HG02759 (cell line): ENCODE data around the gene ROR2.

Experiments
- ATAC-seq: cut with Tn5 transposase; IDR thresholded peaks from one replicate; pipeline ENCODE4 v1.9.1; 2021; ENCODE audit warnings: mild to moderate bottlenecking, moderate library complexity; ENCODE audit not compliant: unreplicated experiment

The ROR2 gene

DNA sequence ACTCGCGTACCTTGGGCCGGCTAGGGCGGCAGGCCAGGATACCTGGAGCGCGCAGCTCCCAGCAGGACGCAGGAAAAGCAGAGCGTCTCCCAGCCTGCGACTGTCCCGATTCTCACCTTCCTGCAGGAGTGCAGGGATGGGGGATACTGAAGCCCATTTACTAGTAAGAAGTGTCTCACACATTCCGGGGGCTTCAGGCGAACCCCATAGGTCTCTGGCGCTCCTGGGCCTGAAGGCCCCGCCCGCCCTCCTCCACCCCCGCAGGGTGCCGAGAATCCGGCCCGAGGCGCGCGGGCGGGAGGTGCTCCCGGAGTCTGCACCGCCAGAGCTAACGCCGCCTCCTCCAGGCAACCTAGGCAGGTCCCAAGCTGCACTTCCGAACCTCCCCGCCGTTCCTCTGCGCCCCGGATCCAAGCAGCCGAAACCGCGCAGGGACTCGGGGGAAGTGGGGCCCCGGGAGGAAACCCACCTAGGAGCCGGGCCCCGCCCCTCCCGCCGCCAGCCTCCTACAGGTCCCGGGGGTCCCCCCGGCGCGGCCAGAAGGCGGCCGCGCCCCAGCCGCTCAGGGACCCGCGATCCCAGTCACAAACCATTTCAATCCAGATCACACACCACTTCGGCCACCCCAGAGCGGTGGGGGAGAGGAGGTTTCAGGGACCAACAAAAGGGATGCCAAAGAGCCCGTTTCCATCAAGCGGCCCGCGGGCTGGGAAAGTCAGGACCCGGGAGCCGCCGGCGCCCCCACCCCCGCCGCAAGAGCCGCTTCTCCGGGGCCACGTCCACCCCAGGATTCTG lies 1.2 kb downstream of the ROR2 start:
- ATAC-seq = no peak

DNA sequence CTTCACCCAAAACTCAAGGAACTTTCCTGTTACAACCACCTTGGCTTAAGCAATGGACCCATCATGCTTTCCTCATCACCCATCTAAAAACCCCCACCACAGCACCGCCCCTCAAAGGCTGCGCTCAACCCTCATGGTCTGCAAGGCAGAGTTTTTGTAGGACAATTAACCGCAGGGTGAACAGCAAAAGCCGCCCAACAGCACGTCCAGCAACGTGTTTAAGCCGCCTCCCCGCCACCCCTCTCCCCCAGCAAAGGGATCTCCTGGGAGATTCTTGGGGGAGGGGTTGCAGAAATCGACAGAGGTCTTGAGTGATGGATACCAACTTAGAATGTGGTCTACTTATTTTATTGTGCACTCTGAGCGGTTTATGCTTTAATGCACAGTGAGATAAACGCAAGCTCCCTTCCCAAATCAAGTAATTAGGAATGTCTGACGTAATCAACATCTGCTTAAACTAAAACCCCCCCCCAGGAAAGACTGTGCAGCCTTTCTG lies 1.9 kb downstream of the ROR2 start:
- no peak for ATAC-seq

DNA sequence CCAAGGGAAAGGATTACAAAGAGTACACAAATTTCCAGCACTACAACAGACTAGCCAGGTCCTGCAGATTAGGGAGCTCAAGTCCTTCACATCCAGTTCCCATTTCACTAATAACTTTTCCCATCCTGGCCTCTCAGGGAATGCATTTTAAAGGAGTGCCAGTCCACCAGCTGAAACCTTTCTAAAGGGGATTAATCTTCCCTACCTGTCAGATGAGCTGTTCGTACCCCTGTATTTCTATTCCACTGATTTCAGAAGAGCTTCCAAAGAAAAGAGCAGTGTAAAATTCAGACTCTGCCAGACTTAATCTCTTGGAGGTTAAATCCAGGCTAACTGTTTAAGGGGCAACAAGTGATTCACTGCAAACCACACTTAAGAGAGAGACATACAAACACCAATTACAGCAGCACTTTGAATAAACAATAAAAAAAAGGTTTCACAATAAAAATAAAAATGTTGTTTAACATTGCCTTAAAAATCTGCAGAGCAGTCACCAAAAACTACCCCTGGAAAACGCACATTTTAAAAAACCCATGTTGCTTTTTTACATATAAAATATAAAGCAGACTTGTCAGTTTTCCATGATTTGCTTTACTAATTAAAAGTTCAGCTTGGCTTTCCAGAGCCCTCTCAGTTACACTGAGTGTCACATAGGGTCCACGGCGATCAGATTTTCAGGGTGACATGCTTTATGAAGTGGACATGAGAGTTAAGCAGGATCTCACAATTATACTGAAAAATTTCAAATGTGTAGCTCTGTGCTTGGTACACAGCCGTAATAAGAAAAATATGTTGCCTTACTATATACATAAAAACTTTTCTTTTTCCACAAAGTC lies 3.2 kb downstream of the ROR2 start:
- ATAC-seq = no peak

- ATAC-seq = no peak
Measured at GRCh38 chr9:91946196-91946595, 3.8 kb downstream of the ROR2 start.

DNA sequence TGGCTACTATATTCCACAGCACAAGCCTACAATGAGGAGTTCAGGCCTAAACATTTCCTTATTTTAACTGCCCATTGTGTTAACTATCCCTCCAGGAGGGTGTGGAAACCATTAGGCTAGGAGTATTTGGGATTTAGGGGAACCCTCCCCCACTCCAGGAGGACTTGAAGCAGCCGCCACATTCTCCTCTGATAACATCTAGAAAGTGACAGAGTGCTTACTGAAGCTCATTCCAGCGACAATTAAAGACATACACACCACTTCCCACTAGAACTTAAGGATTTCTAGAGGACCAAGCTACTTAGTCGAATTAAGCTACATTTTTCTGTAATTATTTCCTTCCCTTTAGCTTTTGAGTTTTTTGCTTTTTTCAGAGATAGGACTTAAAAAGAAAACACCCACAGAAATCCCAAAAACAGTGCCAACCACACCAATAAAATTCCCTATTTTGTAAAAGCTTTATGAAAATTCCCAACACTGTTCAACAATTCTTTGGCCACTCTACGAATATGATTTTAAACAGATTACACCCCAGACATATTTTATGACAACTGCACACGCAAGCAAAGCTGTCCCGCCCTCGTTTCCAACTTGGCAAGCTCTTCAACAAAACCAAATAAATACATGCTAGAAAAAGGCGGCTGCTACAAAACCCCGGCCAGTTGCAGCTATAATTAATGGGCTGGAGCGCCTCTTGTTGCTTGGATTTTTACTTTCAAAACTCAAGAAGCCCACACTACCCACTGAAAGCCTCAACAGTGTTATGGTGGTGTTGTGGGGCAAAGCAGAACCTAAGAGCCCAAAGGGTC lies 4.5 kb downstream of the ROR2 start:
- ATAC-seq = no peak

DNA sequence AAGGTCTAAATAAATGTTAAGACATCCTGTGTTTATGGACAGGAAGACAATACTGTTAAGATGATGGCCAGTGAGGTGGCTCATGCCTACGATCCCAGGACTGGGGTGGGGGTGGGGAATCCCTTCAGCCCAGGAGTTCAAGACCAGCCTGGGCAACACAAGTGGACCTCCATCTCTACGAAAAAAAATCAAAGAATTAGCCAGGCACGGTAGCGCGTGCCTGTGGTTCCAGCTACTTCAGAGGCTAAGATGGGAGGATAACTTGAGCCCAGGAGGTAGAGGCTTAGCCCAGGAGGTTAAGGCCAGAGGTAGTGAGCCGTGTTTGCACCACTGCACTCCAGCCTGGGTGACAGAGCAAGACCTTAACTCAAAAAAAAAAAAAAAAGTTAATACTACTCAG lies 5.3 kb downstream of the ROR2 start:
- ATAC-seq = no peak

- ATAC-seq = no peak
Measured at GRCh38 chr9:91943478-91944470, 6.3 kb downstream of the ROR2 start.

DNA sequence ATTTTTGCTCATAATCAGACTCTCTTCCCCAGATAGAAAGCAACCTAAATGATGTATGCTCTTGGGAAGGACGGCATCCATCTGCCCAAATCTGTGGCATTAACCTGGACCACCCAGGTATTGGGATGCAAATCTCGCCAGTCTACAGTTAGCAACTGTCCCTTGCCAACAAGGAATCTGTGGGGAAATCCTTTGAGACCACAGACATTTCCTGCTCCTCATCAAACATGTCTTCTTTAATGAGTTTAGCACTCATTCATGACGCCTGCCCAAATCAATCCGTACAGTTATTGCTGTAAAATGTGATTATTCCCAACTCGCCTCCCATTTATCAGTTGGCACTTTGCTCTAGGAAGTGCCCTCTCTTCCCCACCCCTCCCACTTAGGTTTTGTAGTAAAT lies 7.8 kb downstream of the ROR2 start:
- ATAC-seq = no peak

- no peak for ATAC-seq
Measured at GRCh38 chr9:91939978-91940377, 10.1 kb downstream of the ROR2 start.

- no peak for ATAC-seq
Measured at GRCh38 chr9:91937727-91938126, 12.3 kb downstream of the ROR2 start.

DNA sequence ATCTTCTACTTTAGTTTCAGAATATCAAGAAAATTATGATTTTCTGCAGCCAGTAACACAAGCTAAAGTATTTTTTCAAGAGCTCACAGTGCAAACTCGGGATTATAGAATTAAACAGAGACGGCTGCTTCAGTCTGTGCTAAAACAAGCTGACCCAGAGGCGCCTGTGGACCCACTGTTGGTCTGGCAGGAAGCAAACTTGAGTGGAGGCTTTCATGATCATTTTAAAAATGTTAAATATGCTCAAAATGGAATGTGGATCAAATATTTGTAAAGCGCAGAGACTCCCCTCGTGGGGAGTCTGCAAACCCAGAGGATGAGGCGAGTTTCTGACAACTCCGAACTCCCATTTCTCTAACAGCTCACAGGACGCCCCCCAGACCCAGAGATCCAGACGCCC lies 13.0 kb downstream of the ROR2 start:
- no peak for ATAC-seq

- no peak for ATAC-seq
Measured at GRCh38 chr9:91935805-91936514, 14.1 kb downstream of the ROR2 start.

GRCh38 chr9:91935066-91935749 lies 14.8 kb downstream of the ROR2 start:
- ATAC-seq = no peak

GRCh38 chr9:91934654-91935053 lies 15.4 kb downstream of the ROR2 start:
- no peak for ATAC-seq

GRCh38 chr9:91933556-91934352 lies 16.3 kb downstream of the ROR2 start:
- no peak for ATAC-seq

- no peak for ATAC-seq
Measured at GRCh38 chr9:91930475-91930874, 19.6 kb downstream of the ROR2 start.

- no peak for ATAC-seq
Measured at GRCh38 chr9:91929331-91929730, 20.7 kb downstream of the ROR2 start.

DNA sequence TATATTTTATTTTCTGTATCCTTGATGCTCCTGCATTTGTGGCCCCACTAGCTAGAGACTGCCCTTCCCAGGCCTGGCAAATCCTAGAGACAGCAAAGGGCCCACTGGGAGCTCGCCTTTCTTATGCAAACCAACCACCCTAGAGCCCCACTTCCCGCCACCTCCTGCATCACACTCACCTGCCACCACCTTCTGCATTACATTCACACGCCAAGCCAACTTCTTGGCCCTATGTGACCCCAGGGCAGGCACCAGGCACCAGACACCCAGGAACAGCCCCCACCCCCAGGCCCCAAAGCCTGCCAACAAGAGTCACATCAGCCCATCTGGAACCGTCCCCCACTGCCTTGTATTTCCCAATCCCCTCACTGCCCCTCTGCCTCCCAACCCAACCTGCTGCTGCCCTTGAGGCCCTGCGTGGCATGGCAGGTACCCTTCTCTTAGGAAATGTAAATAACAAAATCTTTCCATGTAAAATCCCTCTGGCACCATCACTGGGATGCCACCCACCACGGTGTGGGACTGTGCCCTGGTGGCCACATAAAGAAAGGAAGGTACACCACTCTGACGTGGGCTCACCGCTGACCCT lies 22.0 kb downstream of the ROR2 start:
- no peak for ATAC-seq
